Stomach (tissue), 9 donors: ENCODE measurements around the gene ALKBH8. TPM values are rescaled to one million over a fixed set of nuclear protein-coding genes. Genes with fewer than 3 reads are reported as not detected.
A peak's percentile ranks its signal among the peaks of the same experiment; 100 is the strongest.

ENCODE experiments used
- DNase-seq, 2 donors: peaks; one replicate each; pipeline versions ENCODE4 v3.0.0 to v3.0.0-alpha.2; 2013 to 2019
- H3K27ac ChIP-seq, 5 donors: fragments of 200-600 bp in 4 of 5; sonication (generic) in 4 of 5; one replicate each; pipeline ENCODE4 v1.5.1; 2013 to 2019; ENCODE audit warnings: mild to moderate bottlenecking in 1 of 5, moderate library complexity in 1 of 5
- H3K27me3 ChIP-seq, 3 donors: fragments of 200-600 bp; sonication (generic); one replicate each; pipeline ENCODE4 v1.5.1; 2017 to 2019; ENCODE audit warnings: mixed run types in 1 of 3
- H3K36me3 ChIP-seq, 4 donors: fragments of 200-600 bp; sonication (generic); 1 replicate in 3 of 4; 2 replicates in 1 of 4; pipeline ENCODE4 v1.5.1; 2016 to 2019
- H3K4me1 ChIP-seq, 4 donors: fragments of 200-600 bp; sonication (generic); one replicate each; pipeline ENCODE4 v1.5.1; 2016 to 2019
- H3K4me3 ChIP-seq, 4 donors: fragments of 200-600 bp; sonication (generic) in 3 of 4; one replicate each; pipeline ENCODE4 v1.5.1; 2016 to 2019; ENCODE audit warnings: mild to moderate bottlenecking in 1 of 4
- H3K9me3 ChIP-seq, 4 donors: fragments of 200-600 bp; sonication (generic); one replicate each; pipeline ENCODE4 v1.5.1; 2016 to 2019
- CTCF ChIP-seq, 7 experiments: fragments of 450-650 bp in 4 of 7; fragments of 200-600 bp in 3 of 7; sonication (generic) in 3 of 7; IDR thresholded peaks; one replicate each; pipeline ENCODE4 v1.5.1; 2016 to 2019; ENCODE audit warnings: antibody characterized with exemption in 7 of 7, control low read depth in 2 of 7, mild to moderate bottlenecking in 1 of 7
- EP300 ChIP-seq: sonication (generic); formaldehyde crosslinking; IDR thresholded peaks from one replicate; pipeline ENCODE4 v1.6.1; 2017; ENCODE audit warnings: antibody characterized with exemption
- POLR2A ChIP-seq, 4 donors: fragments of 450-650 bp; IDR thresholded peaks; one replicate each; pipeline ENCODE4 v1.6.1; 2016; ENCODE audit warnings: antibody characterized with exemption in 4 of 4, control low read depth in 2 of 4, mild to moderate bottlenecking in 1 of 4, moderate library complexity in 1 of 4
- POLR2AphosphoS5 ChIP-seq, 3 donors: sonication (generic); formaldehyde crosslinking; IDR thresholded peaks; one replicate each; pipeline ENCODE4 v1.6.1; 2016; ENCODE audit warnings: antibody characterized with exemption in 3 of 3
- WGBS, 5 donors: extraction: QIAGEN DNeasy Blood & Tissue Kit in 3 of 5; methylation state at CpG; one replicate each; pipeline versions ENCODE4 v1.1.5 to v1.1.7; 2013 to 2018; 5-methylcytosine and 5-hydroxymethylcytosine counted together
- intact Hi-C: fragments of 100-400 bp; cut with DNase I; formaldehyde crosslinking; loops from one replicate; pipeline ENCODE4 v1.15.1; 2023; ENCODE audit warnings: low total_unique reads
- polyA plus RNA-seq, 3 donors: library from polyadenylated mRNA; stranded (reverse); fragments of 200-250 nt; gene quantifications; one replicate each; pipeline ENCODE4 v1.2.3, GENCODE V29; 2013
- total RNA-seq, 5 donors: library from RNA; depleted of rRNA; stranded (reverse); fragments of >200 nt; gene quantifications; one replicate each; pipeline versions ENCODE4 v1.1.0 to v1.2.3, GENCODE V29; 2014 to 2016
- donor health status: healthy with polysubstance abuse.
- donor health status: Bipolar disorder and iron deficiency.
- donor health status: healthy.

ALKBH8 gene
- total and polyA plus RNA-seq, 8 donors: 0.87 to 28.0 (median 4.1) TPM

DNA sequence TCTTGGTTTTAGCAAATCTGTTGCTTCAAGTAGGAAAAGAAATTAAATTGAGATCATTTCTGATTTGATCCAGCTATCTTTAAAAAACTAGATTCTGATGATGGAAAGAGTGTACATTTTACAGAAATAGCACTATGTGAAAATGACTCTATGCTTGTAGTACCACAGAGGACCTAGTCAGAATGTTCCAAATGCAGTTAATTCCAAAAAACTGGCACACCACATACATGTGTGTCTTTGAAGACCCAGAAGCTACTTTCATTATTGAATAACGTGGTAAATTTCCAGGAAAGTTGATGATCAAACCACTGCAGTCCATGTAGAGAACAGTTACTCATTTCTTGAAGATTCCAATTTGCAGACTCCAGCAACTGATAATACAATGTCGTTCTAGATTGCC is 29.2 kb upstream of the ALKBH8 start:
- Histone ChIP-seq H3K4me3 (no peak overlapping the region), H3K27ac (no peak overlapping the region), H3K36me3 (no peaks in the 10 kb centered on the region), H3K4me1 (peaks cover 16 to 30% (median 27%) of the 10 kb centered on the region in 4 donors), H3K27me3 (peaks cover 7 to 77% (median 39%) of the 10 kb centered on the region in 3 donors), H3K9me3 (no peaks in the 10 kb centered on the region)
- TF ChIP-seq CTCF (IDR thresholded peaks at IDR 0.05) (no peak), POLR2A (IDR thresholded peaks at IDR 0.05) (no peak), POLR2AphosphoS5 (IDR thresholded peaks at IDR 0.05) (no peak), EP300 (no peak)
- WGBS, 5 donors: 43 to 63% (median 47%) methylated on average over 2 of the region's 2 CpGs
- DNase-seq: no peak
- intact Hi-C loops: no loop called here

DNA sequence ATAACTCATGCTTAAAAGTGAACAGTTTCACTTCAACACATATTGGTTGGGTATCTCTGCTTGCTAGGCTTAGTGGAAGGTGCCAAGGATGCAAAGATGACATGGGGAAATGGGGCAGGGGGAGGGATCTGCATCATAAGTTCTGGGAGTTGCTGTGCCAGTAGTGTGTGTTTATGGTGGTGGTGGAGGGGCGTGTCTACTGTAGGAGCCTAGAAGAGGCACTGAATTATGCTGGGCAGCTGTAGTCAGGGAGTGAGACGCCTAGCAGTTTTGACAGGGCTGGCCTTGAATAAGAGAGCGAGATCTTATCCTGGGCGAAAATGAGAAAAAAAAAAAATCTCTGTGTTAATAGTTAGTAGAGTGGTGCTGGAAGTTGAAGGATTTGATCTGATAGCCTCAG is 28.4 kb upstream of the ALKBH8 start:
- peaks cover 7 to 85% (median 41%) of the 10 kb centered on the region in 3 donors for H3K27me3 ChIP-seq
- peaks cover 16 to 33% (median 29%) of the 10 kb centered on the region in 4 donors for H3K4me1 ChIP-seq
- no peaks in the 10 kb centered on the region for H3K36me3 ChIP-seq
- no peak overlapping the region for H3K27ac ChIP-seq
- WGBS, 5 donors: 16 to 34% (median 19%) methylated on average over 4 of the region's 4 CpGs
- intact Hi-C loops: no loop called here
- no peak overlapping the region for H3K4me3 ChIP-seq
- no peaks in the 10 kb centered on the region for H3K9me3 ChIP-seq
- TF ChIP-seq CTCF (IDR thresholded peaks at IDR 0.05): no peak
- no peak for TF ChIP-seq EP300
- no peak for TF ChIP-seq POLR2A (IDR thresholded peaks at IDR 0.05)
- no peak for TF ChIP-seq POLR2AphosphoS5 (IDR thresholded peaks at IDR 0.05)
- no peak for DNase-seq

DNA sequence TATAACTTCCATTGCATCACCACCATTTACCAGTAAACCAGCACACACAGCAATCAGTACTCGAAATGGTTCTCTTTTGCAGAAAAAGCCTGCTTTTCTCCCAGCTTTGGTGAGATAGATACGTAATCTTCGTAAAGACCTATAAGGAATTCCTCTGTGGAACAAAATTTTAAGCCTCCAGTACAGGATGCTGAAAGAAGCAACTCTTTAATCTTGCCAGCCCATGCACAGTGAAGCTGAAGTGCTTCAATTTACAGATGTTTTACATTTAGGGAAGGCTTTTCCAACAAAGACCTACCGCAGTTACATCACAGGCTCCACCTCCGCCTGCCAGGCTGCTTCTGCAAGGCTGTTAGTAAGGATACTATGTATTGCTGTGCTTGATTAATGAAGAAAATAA is 27.3 kb upstream of the ALKBH8 start:
- DNase-seq: no peak
- Histone ChIP-seq H3K9me3 (no peaks in the 10 kb centered on the region), H3K36me3 (no peaks in the 10 kb centered on the region), H3K27ac (no peak overlapping the region), H3K4me3 (no peak overlapping the region), H3K4me1 (peaks cover 16 to 33% (median 29%) of the 10 kb centered on the region in 4 donors), H3K27me3 (peaks cover 7 to 88% (median 47%) of the 10 kb centered on the region in 3 donors)
- intact Hi-C loops: no loop called here
- TF ChIP-seq EP300: no peak
- TF ChIP-seq POLR2A (IDR thresholded peaks at IDR 0.05): no peak
- no peak for TF ChIP-seq CTCF (IDR thresholded peaks at IDR 0.05)
- TF ChIP-seq POLR2AphosphoS5 (IDR thresholded peaks at IDR 0.05): no peak
- WGBS, 5 donors: 16 to 25% (median 17%) methylated on average over 5 of the region's 5 CpGs

- intact Hi-C loops: no loop called here
- H3K4me3 ChIP-seq: peak overlapping the region in 3 of 4 donors; percentile 48 to 75 (median 73)
- DNase-seq: peak in 1 of 2 donors; percentile 26
- H3K27me3 ChIP-seq: peaks cover 7 to 88% (median 47%) of the 10 kb centered on the region in 3 donors
- 7 to 12% (median 9%) methylated on average over 6 of the region's 6 CpGs for WGBS, 5 donors
- no peaks in the 10 kb centered on the region for H3K36me3 ChIP-seq
- no peaks in the 10 kb centered on the region for H3K9me3 ChIP-seq
- H3K27ac ChIP-seq: no peak overlapping the region
- H3K4me1 ChIP-seq: peaks cover 16 to 33% (median 29%) of the 10 kb centered on the region in 4 donors
- TF ChIP-seq POLR2AphosphoS5 (IDR thresholded peaks at IDR 0.05): no peak
- no peak for TF ChIP-seq CTCF (IDR thresholded peaks at IDR 0.05)
- TF ChIP-seq EP300: no peak
- no peak for TF ChIP-seq POLR2A (IDR thresholded peaks at IDR 0.05)
Observed at GRCh38 chr11:107592231-107592590, 26.7 kb upstream of the ALKBH8 start.
